Neural progenitor cell (in vitro differentiated cells): ENCODE results near the gene TPBGL.

ENCODE experiments used
- EZH2 ChIP-seq: fragments of 200-600 bp; sonication (generic); IDR thresholded peaks from 2 replicates; pipeline ENCODE4 v1.6.1; 2017; ENCODE audit warnings: antibody characterized with exemption, mild to moderate bottlenecking, moderate library complexity
- TF ChIP-seq, protein P1 (sequence below): fragments of 200-600 bp; sonication (generic); IDR thresholded peaks from 2 replicates; pipeline ENCODE4 v1.5.1; 2017; ENCODE audit warnings: antibody characterized with exemption, mild to moderate bottlenecking

DNA sequence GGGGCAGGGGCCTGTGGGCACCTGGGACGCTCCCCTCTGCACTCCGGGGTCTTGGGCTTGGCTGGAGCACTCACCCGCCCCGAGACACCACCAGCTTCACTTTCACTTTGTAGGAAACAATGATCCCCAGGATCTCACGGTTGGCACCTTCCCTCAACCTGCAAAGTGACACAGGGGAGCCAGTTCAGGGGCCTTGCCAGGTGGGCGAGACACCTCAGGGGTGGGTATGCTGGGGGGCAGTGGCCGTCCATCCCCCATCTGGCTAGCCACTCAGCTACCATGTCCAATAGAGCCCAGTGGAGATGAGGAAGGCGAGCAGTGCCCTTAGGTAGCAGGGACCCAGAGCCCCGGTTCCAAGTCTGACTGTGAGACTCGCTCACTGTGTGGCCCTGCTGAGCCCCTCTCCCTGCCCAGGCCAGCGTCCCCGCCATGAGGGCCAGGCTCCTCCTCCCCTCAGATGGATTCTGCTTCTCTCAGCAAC, 32.3 kb downstream of the TPBGL start:
- TF ChIP-seq, protein P1, sequence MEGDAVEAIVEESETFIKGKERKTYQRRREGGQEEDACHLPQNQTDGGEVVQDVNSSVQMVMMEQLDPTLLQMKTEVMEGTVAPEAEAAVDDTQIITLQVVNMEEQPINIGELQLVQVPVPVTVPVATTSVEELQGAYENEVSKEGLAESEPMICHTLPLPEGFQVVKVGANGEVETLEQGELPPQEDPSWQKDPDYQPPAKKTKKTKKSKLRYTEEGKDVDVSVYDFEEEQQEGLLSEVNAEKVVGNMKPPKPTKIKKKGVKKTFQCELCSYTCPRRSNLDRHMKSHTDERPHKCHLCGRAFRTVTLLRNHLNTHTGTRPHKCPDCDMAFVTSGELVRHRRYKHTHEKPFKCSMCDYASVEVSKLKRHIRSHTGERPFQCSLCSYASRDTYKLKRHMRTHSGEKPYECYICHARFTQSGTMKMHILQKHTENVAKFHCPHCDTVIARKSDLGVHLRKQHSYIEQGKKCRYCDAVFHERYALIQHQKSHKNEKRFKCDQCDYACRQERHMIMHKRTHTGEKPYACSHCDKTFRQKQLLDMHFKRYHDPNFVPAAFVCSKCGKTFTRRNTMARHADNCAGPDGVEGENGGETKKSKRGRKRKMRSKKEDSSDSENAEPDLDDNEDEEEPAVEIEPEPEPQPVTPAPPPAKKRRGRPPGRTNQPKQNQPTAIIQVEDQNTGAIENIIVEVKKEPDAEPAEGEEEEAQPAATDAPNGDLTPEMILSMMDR: no peak
- TF ChIP-seq EZH2: no peak
